Fibroblast of lung (primary cell): ENCODE measurements around the gene MPG.

ENCODE experiments used
- EZH2 ChIP-seq: IDR thresholded peaks from 2 replicates; pipeline ENCODE4 v1.5.1; 2012; ENCODE audit warnings: low read length, control low read depth, mild to moderate bottlenecking; ENCODE audit errors: missing control alignments
- TF ChIP-seq, protein P1 (sequence below), 2 donors: IDR thresholded peaks in 1 of 2; conservative IDR thresholded peaks in 1 of 2; 1 replicate in 1 of 2; 2 replicates in 1 of 2; pipeline ENCODE4 v1.5.1; 2011 to 2012; ENCODE audit warnings: low read length in 2 of 2, control low read depth in 1 of 2, inconsistent platforms in 1 of 2, low read depth in 1 of 2, mild to moderate bottlenecking in 1 of 2

- TF ChIP-seq, protein P1, sequence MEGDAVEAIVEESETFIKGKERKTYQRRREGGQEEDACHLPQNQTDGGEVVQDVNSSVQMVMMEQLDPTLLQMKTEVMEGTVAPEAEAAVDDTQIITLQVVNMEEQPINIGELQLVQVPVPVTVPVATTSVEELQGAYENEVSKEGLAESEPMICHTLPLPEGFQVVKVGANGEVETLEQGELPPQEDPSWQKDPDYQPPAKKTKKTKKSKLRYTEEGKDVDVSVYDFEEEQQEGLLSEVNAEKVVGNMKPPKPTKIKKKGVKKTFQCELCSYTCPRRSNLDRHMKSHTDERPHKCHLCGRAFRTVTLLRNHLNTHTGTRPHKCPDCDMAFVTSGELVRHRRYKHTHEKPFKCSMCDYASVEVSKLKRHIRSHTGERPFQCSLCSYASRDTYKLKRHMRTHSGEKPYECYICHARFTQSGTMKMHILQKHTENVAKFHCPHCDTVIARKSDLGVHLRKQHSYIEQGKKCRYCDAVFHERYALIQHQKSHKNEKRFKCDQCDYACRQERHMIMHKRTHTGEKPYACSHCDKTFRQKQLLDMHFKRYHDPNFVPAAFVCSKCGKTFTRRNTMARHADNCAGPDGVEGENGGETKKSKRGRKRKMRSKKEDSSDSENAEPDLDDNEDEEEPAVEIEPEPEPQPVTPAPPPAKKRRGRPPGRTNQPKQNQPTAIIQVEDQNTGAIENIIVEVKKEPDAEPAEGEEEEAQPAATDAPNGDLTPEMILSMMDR (conservative IDR thresholded peaks at IDR 0.05 in 1 of 2, IDR thresholded peaks at IDR 0.05 in 1 of 2; ENCODE audit: low read depth in 1 of 2, low read length in 2 of 2): no peak
- no peak for TF ChIP-seq EZH2
Measured at GRCh38 chr16:57711-58110, 20.3 kb upstream of the MPG start.
